CD4-positive, alpha-beta T cell treated with Interleukin-15 for 4 hours (primary cell): ENCODE measurements around the gene MID2.
A peak's percentile ranks its signal among the peaks of the same experiment; 100 is the strongest.
"Not testable (repeated sequence)": the region's sequence is repeated elsewhere in the genome, so short reads cannot be mapped to it uniquely, and the experiment has no call there.

ENCODE experiments used
- DNase-seq: peaks from one replicate; pipeline ENCODE4 v3.0.0-alpha.2; 2020; ENCODE audit warnings: low spot score

The MID2 gene, protein sequence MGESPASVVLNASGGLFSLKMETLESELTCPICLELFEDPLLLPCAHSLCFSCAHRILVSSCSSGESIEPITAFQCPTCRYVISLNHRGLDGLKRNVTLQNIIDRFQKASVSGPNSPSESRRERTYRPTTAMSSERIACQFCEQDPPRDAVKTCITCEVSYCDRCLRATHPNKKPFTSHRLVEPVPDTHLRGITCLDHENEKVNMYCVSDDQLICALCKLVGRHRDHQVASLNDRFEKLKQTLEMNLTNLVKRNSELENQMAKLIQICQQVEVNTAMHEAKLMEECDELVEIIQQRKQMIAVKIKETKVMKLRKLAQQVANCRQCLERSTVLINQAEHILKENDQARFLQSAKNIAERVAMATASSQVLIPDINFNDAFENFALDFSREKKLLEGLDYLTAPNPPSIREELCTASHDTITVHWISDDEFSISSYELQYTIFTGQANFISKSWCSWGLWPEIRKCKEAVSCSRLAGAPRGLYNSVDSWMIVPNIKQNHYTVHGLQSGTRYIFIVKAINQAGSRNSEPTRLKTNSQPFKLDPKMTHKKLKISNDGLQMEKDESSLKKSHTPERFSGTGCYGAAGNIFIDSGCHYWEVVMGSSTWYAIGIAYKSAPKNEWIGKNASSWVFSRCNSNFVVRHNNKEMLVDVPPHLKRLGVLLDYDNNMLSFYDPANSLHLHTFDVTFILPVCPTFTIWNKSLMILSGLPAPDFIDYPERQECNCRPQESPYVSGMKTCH

DNA sequence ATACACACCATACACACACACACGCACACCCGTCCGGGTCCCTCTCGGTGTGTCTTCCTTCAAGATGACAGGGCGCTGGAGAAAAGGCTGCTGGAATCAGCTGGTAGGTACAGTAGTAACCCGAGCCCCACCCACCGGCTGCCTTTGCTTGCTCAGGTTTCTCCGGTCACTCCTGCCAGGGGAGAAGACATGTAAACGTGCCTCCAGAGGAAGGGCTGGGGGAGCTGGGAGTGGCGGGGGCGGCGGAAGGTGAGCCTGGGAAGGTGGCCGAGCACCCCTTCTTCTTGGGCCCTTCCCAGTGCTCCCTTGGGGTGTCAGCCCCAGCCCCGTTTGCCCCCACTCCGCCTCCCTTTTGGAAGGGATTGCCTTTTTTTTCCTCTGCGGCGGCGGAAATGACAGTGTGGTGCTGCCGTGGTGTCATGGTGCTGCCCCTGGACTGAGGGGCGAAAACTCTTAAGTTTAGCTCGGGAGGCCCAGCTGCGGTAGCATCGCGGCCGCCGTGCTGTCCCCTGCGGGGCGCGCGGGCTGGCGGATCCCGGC is at the start of gene MID2:
TSS of gene MID2 (plus strand) at position 169 of the 540 bp plus-strand sequence. CDS start 561 bp downstream, outside the sequence.
- DNase-seq = peak; percentile 46

DNA sequence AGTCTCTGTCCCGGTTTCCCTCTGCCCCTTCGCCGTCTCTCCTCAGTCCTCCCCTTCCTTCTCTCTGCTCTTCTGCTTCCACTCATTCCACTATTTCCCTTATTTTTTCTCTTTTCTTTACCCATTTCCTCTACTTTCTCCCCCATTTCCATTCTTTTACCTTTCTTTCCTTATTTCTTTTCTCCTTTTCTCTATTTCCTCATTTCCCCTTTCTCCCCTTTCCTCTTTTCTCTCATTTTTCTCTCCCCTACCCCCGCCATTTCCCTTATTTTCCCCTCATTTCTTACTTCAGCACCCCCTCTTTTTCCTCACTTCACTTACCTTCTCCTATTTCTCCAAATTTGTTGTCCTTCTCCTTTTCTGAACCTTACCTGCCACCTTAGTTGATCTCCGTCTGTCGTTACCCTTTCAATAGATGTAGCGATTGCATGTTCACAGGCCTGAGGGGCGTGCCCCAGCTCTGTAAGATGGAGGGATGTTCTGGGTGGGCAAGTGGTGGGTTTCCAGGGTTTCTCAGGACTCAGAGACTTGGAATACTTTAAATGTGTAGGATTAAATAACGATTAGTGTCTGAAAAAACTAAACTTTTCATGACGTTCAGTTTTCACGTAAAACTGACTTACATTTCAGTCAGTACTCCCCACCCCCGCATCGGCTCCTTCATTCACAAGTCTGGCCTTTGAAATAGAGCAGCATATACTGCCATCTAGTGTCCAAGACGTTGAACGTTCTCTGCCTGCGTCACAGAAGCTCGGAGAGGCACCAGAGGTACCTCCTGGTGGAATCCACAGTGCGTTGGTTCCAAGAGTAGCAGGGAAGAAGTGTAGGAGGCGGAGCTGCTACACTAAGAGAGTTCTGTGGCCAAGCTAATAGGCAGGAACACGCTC is 48.8 kb upstream of the MID2 start:
- DNase-seq = peak; percentile 83

DNA sequence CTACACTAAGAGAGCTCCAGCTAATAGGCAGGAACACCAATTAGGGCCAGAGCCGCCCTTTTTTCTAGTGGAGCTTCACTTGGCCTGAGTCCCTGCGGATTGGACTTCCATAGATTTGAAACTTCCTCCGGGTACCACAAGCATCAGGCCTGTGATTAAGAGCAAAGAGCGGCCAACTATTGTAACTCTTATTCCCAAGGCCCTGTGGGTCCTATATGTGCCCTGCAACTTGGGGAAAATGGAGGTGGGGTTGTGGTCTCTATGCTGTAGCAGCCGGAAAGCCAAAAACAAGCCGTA is 48.2 kb upstream of the MID2 start, which contains the start of gene NCBP2L:
TSS of gene NCBP2L (plus strand) at position 198 of the 297 bp plus-strand sequence. CDS start 16,488 bp downstream, outside the sequence.
- DNase-seq = no peak

DNA sequence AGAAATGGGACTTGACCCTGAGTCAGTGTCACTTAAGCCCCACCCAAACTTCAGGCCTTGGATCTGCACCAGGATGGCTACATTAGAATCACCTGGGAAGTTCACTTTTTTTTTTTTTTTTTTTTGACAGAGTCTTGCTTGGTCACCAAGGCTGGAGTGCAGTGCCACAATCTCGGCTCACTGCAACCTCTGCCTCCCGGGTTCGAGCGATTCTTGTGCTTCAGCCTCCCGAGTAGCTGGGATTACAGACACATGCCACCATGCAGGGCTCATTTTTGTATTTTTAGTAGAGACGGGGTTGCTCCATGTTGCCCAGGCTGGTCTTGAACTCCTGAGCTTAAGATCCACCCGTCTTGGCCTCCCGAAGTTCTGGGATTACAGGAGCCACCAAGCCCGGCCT is 45.1 kb upstream of the MID2 start:
- no peak for DNase-seq

DNA sequence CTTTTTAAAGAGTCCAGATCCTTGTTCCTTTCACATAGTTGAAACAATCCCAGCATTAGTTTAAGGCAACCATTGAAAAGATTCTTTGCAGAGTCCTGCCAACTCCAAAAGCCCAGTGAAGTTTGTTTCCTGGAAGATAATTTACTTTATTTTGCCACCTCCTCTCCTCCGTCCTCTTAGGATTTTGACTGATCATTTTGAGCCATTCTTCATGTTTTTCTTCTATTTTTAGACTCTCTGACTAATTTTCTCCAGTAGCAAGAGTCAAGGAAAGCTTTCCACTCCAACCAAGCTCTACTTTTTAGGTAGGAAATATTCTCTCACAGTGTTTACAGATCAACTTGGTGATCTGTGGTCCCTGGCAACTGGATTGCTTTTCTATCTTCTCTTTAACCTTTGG is 37.8 kb upstream of the MID2 start:
- DNase-seq = no peak

DNA sequence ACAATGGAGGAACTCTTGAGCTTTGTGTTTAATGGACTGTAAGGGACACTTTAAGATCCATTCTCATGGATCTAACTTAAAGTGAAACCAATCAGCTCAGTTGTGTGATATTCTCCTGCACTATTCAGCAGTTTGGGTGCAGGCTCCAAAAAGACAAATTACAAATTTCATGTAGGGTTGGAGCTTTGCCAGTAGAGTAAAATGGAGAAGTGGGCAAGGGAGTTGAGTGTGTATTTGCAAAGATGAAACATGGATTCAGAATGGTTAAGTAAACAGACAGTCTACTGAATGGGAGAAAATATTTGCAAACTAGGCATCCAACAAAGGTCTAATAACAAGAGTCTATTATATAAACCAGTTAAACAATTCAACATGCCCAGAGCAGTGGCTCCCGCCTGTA is 21.2 kb upstream of the MID2 start:
- DNase-seq = no peak

DNA sequence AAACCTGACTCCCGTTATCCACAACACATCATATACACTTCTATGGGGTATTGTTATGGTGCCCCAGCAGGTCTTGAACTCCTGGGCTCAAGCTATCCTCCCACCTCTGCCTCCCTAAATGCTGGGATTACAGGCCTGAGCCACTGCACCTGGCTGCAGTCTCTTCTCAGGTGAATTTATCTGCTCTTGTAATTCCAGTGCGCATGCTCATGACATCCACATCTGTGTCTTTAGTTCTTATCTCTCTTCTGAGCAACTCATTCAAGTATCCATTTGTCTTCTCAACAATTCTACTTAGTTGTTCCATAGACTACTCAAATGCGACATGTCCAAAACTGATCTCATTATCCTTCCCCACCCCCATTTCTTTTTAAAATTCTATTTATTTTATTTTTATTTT is 20.5 kb upstream of the MID2 start:
- DNase-seq = no peak

DNA sequence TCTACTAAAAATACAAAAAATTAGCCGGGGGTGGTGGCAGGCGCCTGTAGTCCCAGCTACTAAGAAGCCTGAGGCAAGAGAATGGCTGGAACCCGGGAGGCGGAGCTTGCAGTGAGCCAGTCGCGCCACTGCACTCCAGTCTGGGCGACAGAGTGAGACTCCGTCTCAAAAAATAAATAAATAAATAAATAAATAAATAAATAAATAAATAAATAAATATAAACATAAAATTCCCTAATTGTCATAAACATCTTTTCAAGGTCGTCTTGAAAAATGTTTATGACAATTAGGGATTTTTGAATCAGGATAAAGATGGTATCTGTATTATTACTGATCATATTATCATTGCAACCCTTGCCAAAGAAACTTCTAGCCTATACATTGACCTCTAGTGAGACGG is 15.6 kb upstream of the MID2 start:
- not testable (repeated sequence) for DNase-seq

DNA sequence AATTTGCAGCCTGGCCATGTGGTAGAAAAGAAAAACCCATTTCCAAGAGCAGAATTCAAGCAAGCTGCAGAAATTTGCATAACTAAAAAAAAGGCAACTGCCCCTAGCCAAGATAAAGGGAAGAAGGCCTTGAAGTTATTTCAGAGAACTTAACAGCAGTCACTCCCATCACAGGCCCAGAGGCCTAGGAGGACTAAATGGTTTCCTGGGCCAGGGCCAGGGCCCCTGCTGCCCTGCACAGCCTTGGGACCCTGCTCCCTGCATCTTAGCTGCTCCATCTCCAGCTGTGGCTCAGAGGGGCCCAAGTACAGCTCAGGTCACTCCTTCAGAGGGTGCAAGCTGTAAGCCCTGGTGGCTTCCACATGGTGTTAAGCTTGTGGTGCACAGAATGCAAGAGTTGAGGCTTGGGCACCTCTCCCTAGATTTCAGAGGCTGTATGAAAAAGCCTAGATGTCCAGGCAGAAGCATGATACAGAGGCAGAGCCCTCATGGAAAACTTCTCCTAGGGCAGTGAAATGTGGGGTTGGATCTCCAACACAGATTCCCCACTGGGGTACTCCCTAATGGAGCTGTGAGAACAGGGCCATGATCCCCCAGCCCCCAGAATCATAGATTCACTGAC is 6.7 kb upstream of the MID2 start:
- no peak for DNase-seq

DNA sequence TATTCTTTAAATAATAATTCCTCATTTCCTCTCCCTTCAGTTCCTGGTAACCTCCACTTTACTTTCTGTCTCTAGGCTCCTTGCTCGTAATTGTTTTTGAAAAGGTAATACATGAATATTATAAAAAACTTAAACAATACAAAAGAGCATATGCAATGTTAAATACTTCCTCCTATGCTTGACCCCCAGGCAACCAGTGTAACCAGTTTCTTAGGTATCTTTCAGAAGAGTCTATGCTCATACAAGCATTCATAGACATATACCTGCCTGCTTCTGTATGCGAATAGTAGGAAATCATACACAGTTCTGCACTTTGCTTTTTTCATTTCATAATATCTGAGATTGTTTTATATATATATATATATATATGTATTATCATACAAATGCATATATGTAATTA is 2.6 kb upstream of the MID2 start:
- DNase-seq = no peak

DNA sequence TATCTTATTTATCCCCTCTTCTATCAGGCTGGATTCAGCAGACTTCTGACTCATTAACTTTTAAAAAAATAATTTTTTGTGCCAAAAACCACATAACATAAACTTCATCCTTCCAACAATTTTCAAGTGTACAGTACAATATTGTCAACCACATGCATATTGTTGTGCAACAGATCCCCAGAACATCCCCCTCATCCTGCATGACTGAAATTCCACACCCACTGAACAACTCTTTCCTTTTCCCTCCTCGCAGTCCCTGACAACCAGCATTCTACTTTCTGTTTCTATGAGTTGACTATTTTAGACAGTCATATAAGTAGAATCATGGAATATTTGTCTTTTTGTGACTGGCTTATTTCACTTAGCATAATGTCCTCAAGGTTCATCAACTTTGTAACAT is 2.2 kb upstream of the MID2 start:
- no peak for DNase-seq

DNA sequence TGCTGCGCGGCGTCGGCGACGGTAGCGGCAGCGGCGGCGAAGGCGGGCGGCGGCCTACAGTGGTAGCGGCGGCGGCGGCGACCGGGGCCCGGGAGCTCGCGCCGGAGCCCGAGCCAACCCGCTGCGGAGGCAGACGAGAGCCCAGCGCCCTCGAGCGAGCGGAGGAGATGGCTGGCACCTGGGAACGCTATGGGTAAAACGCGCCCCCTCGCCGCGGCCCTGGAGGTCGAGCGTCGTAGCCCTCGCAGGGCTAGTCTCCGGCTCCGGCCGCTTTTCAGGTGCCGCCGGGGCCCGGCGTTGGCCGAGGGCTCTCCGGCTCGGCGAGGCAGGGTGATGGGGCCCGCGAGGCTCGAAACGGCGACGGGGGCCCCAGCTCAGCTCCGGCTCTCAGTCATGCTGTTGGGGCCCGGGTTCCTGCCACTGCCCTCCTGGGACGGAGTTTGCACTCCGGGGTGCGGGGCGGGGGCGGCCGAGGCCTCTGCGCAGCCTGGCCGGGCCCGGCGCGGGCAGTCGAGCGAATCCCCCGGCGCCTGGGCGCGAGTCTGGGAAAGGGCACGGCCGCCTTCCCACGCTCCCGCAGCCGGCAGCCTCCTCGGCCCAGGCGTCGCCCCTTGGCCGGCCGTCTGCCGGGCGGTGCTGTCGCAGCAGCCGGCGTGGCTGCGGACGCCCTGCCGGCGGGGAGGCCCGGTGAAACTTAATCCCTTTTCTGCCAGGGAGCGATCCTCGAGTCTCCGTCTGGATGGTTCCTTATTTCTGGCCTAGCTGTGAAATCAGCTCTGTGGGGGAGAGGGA is 768 bp downstream of the MID2 start:
- no peak for DNase-seq

DNA sequence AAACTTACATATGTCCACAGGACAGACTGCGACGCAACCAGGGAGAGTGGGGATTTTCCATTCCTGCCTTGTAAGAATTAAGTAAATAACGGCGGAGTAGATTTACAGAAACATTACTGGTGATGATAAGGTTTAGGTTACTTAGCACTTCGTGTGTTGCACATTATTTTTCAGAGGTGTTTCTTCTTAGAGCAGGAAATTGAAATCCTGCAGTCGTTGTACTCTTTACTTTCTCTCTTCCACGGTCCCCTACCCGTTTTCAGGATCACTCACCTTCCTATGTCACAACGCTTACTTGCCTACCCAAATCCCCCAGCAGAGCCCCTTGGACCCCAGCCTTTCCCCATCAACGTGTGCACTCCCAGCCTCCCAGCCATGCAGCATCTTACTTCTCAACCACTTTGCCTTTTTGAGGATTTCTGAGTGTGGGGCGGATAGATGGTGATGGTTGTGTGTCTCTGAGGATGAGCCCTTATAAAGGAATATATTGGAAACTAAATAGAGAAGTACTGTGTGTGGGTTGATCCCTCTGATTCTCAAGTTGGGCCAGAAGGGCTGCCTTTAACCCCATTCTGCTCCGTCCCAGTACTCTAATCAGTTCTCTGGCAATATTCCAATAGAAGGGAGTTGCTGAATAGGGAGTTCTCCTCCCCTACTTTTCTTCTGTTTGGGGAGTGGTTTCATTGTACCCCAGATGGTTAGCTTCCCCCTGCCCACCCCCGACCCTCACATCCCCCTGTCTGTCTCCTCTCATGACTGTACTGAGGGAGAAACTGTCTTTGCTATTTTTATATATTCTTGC is 1.6 kb downstream of the MID2 start:
- no peak for DNase-seq

DNA sequence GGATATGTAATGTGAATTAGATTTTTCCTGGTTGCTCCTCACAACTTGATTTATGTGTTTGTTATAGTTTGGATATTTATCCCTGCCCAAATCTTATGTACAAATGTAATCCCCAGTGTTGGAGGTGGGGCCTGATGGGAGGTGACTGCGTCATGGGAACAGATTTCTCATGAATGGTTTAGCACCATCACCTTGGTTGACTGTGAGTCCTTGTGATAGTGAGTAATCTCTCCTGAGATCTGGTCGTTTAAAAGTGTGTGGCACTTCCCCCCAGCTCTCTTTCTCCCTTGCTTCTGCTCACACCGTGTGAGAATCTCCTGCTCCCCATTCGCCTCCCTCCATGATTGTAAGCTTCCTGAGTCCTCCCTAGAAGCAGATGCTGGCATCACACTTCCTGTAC is 2.2 kb downstream of the MID2 start:
- no peak for DNase-seq

DNA sequence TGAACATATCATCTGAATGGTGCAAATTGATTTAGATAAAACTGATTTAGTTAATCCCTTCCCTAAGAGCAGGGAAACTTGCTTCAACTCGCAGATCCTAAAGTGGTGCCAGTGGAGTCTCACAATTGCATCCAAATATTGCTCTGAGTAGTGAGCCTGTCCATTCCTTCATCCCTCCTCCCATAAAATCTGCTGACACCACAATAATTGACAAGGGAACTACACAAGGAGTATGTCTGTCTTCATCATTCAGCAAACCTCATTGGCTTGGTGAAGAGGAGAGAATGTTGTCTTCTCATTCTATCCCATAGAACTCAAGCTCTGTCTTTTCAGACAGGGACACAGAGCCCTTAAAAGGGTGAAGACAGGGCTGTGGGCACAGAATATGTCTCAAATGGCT is 4.2 kb downstream of the MID2 start:
- no peak for DNase-seq

DNA sequence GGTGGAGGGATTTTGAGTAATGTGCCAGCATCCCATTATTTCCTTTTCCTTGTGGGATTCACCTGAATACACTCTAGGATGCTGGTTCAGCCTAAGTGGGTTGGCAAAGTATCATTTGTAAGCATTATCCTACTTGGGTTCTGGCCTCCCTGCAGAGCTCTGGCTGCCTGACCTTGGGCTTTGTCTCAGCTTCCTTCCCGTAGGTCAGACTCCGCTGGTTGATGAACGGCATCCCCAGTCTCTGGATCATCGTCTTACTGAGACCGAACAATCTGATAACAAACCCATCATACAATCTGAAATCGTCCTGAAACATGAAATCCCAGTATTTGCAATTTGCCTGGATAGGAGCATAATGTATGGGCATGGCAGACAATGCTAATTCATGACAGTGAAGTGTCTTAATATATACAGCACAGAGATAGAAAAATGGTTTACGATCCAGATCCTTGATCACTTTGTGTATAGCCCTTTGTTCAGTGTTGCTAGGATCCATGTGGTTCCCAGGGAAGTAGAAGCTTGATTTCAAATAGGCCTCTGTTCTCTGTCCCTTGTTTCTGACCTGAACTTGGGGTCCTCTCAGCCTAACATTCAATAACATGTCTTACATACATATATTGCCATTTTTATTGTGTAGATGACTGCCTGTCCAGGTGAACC is 5.5 kb downstream of the MID2 start:
- DNase-seq = no peak

DNA sequence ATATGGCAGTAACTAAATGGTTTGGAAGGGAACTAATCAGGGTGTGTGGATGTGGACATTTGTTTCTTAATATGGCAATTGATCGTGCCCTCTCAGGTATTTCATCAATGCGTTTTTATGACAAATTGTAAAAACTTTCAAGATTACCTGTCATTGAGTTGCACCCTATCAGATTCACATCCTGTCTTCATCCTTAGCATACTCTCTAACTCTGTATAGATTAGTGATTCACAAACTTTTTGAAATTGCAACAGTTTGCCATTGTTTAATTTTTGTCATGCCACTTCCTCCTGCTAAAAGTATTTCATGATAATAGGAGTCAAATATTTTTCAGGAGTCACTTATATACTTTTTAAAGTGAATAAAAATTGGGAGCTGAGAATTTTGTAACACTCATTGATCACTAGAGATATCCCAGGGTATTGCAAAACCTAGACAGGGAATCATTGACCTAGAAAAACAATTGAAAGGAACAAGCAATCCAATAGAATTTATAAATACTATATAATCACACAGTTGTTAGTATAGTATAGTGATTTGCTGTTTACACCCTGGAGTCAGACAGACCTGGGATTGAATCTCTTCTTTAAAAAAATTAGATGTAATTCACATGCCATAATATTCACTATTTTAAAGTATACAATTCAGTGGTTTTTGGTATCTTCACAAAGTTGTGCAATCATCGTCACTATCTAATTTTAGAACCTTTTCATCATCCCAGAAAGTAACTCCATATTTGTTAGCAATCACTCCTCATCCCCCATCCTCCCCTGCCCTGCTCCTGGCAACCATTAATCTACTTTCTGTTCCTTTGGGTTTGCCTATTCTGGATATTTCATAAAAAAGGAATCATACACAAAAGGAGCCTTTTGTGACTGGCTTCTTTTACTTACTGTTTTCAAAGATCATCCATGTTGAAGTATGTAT is 8.9 kb downstream of the MID2 start:
- DNase-seq = no peak

DNA sequence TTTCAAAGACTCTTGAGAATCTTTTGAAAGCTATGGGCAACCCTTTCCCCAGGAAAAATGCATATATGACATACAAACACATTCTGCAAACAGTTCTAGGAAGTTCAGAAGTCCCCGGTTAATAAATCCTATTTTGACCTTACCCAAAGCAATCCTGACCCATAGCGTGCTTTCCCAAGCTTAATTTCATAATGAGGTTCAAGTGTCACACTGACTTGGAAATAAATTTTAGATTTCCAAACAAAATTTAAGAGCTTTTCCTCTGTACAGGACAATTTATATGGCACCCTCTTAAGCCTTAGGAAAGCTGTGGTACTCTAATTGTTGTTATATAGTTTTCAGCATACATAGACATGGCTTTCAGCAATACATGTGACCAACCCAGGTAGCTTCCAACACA is 11.3 kb downstream of the MID2 start:
- DNase-seq = no peak

DNA sequence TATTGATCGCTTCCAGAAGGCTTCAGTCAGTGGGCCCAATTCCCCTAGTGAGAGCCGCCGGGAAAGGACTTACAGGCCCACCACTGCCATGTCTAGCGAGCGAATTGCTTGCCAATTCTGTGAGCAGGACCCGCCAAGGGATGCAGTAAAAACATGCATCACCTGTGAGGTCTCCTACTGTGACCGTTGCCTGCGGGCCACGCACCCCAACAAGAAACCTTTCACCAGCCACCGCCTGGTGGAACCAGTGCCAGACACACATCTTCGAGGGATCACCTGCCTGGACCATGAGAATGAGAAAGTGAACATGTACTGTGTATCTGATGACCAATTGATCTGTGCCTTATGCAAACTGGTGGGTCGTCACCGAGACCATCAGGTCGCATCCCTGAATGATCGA is 15.3 kb downstream of the MID2 start:
- no peak for DNase-seq
